Measurements from ENCODE around the gene C4orf17. TPM values are rescaled to one million over a fixed set of nuclear protein-coding genes. Genes with fewer than 3 reads are reported as not detected.

The C4orf17 gene
- total and polyA plus RNA-seq, 2 of the 8 experiments (the other 6 are each of a cell fraction or from before 2014, with no cell fraction given) = not detected

GRCh38 chr4:99537674-99538073 is 26.9 kb downstream of the C4orf17 start (continued):
- no peak for TF ChIP-seq ATF3 (IDR thresholded peaks at IDR 0.05; ENCODE audit: insufficient read depth, low read depth, low read length)
- TF ChIP-seq CEBPB (IDR thresholded peaks at IDR 0.05; ENCODE audit: low read depth, low read length) = no peak
- TF ChIP-seq CHD7 (IDR thresholded peaks at IDR 0.05; ENCODE audit: insufficient replicate concordance, low read length) = no peak
- TF ChIP-seq GTF2F1 (IDR thresholded peaks at IDR 0.05; ENCODE audit: borderline replicate concordance, low read depth, low read length) = no peak
- TF ChIP-seq HDAC6 (IDR thresholded peaks at IDR 0.05; ENCODE audit: low read depth, low read length) = no peak
- TF ChIP-seq CBX5 (IDR thresholded peaks at IDR 0.05; ENCODE audit: low read depth, low read length) = no peak
- TF ChIP-seq EP300 (IDR thresholded peaks at IDR 0.05; ENCODE audit: borderline replicate concordance in 1 of 2, low read depth in 2 of 2, low read length in 2 of 2) = no peak
- no peak for TF ChIP-seq KDM1A (IDR thresholded peaks at IDR 0.05; ENCODE audit: borderline replicate concordance, low read length)

Data from H1 (cell line).